ENCODE measurements around the gene MOAP1.

Gene MOAP1

DNA sequence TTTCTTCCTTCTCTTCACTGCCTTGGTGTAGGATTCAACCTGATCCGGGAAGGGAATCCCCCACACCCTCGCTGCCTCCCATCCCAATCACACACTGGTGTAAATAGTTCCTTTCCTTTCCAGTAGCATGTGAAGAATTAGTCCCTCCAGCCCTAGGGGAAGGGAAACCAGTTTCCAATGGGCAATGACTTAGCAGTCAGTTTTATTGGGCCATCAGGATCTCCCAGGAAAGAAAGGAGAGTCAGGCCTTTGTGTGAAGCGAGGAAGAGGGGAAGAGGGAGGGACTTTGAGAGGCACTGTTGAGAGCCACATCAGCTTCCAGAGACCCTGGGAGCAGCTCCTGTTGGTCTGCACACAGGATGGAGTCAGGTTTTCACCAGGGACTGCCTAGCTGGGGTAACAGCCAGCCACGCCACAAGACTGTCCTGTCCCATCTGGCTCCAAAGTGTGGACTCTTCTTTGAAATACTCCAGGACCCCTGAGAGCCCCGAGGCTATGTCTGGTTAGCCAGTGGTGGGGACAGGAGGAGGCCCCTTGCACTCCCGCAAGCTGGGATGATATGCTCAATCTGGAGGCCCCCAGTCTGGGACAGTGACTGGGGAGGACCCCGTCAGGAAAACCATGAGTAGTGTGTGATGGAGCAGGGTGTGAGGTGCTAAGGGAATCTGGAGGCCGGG, 27.9 kb downstream of the MOAP1 start:
- no peak for DNase-seq (ENCODE audit: extremely low spot score)
- ChIA-PET CTCF (interaction anchor here (1.0 to 1.7 kb wide), 3 partner anchors 22 to 62 kb away, joined by 3 to 4 read pairs (median 3); no protein-coding TSS in a partner anchor), POLR2A (no interaction called here)
- TF ChIP-seq, protein P1, sequence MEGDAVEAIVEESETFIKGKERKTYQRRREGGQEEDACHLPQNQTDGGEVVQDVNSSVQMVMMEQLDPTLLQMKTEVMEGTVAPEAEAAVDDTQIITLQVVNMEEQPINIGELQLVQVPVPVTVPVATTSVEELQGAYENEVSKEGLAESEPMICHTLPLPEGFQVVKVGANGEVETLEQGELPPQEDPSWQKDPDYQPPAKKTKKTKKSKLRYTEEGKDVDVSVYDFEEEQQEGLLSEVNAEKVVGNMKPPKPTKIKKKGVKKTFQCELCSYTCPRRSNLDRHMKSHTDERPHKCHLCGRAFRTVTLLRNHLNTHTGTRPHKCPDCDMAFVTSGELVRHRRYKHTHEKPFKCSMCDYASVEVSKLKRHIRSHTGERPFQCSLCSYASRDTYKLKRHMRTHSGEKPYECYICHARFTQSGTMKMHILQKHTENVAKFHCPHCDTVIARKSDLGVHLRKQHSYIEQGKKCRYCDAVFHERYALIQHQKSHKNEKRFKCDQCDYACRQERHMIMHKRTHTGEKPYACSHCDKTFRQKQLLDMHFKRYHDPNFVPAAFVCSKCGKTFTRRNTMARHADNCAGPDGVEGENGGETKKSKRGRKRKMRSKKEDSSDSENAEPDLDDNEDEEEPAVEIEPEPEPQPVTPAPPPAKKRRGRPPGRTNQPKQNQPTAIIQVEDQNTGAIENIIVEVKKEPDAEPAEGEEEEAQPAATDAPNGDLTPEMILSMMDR (IDR thresholded peaks at IDR 0.05; ENCODE audit: control extremely low read depth, extremely low read depth, low read depth, missing control alignments) = no peak

DNA sequence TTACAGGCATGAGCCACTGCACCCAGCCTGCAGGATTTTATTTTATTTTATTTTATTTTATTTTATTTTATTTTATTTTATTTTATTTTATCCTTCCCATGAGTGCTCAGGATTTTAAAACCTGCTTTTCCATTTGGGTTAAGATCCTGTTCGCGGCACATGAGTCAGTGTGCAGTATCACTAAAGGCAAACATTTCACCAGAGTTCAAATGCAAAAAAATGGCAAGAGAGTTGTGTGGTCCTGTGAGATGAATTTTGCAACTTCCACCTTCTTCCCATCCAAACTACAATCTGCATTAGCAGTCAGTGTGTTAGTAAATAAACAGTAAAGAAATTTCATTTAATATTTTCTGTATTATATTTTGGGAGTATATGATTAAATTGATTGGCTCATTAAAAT, 29.0 kb downstream of the MOAP1 start:
- CTCF ChIA-PET = interaction anchor here (1.6 to 1.7 kb wide), 2 partner anchors 23 to 42 kb away, joined by 4 to 5 read pairs; no protein-coding TSS in a partner anchor
- TF ChIP-seq, protein P1 (IDR thresholded peaks at IDR 0.05; ENCODE audit: control extremely low read depth, extremely low read depth, low read depth, missing control alignments) = no peak
- POLR2A ChIA-PET = interaction anchor here (0.6 kb wide), 1 partner anchor 206 kb away, joined by 5 read pairs; no protein-coding TSS in a partner anchor
- no peak for DNase-seq (ENCODE audit: extremely low spot score)

DNA sequence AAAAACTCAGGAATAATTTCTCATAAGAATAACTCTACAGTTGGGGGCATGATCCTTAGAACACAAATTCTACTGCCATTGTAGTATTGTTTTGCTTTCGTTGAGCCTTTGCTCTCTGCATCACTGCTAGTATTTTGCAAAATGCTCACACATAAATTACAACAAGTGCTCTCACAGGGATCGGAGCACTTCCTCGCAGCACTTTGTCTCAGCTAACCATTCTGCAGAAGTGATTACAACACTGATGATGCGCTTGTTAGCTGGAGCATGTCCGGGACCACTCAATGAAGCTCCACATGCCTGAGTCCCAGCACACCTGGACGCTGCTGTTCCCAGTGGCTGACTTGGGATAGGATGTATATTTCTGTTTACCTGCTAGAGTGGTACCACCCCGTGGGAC, 31.6 kb downstream of the MOAP1 start:
- no peak for DNase-seq (ENCODE audit: extremely low spot score)
- CTCF ChIA-PET = no interaction called here
- TF ChIP-seq, protein P1 (IDR thresholded peaks at IDR 0.05; ENCODE audit: control extremely low read depth, extremely low read depth, low read depth, missing control alignments) = no peak
- POLR2A ChIA-PET = no interaction called here

DNA sequence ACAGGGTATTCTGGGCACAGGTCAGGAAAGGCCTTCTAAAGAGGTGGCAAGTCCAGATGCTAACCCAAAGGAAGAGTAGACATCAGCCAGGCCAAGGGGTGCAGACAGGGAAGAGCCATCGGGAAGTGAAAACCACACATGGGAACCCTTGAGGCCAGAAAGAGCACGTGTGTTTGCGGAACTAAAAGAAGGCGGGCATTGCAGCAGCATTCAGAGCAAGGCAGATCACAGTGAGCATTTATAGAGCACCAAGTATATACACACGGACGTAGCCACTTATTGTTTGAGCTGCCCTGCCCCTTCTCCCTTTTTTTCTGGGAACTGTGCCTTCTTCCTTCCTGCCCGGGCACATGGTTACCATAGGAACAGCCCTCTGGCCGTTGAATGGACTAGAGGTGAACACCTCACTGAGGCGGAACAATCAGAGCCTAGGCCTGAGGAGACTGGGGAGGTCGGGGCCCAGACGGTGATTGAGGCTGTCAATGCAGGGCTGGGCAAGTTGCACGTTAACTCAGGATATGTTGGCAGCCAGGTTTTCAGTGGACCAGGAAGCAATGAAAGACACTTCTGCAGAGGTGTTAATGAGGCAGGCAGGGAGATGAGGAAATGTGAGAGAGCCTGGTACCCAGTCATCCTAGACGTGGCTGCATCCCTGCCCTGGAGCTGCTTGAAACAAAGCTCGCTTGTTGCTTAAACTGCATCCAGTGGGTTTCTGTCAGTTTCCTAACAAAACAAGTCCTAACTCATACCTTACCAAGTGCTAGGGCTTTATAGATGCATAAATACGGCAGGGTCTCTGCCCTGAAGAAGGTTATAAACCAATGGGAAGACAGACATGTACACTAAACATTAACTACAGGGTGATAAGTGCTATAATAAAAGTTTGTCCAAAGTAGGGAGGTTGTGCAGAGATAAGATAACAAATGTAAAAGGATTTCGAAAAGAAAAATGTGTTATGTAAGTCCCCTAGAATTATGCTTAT, 34.2 kb downstream of the MOAP1 start:
- no peak for DNase-seq (ENCODE audit: extremely low spot score)
- CTCF ChIA-PET = interaction anchor here (0.9 to 1.8 kb wide), 3 partner anchors 12 to 198 kb away, joined by 3 to 4 read pairs (median 3); no protein-coding TSS in a partner anchor
- POLR2A ChIA-PET = no interaction called here
- TF ChIP-seq, protein P1 (IDR thresholded peaks at IDR 0.05; ENCODE audit: control extremely low read depth, extremely low read depth, low read depth, missing control alignments) = no peak

DNA sequence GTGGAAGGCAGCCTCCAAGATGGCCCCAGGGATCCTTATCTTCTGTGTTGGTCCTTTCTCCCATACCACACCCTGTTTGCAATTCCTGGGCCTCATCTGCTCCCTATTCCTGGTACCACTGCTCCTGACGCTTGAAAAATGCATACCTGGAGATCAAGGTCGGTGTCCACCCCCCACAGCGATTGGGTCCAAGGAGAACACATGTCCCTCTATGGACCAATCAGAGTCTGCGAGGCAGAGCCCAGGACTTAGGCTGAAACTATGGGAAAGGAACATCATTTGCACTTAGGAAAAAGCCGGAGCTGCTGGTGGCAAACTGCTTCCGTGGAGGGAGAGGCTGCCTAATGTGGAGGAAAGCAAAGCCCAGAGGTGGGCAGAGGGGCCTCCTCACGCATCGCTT, 35.7 kb downstream of the MOAP1 start:
- TF ChIP-seq, protein P1 (IDR thresholded peaks at IDR 0.05; ENCODE audit: control extremely low read depth, extremely low read depth, low read depth, missing control alignments) = no peak
- POLR2A ChIA-PET = no interaction called here
- CTCF ChIA-PET = no interaction called here
- no peak for DNase-seq (ENCODE audit: extremely low spot score)

DNA sequence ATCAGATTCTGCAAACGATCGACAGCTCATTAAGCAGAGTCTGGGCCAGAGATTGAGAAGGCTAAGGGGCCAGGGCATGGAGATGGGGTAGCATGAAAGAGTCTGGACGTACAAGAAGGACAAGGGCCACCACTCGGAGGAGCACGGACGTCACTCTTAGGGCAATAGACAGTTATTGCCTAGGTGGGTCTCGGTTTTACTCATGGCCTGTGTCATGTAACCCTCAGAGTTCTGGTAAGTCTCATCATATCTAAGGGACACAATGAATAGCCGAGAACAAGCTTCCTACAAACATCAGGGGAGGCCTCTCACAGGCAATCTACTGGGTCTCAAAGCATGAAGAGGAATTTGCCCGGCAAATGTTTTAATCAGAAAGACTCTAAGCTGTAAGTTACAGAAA, 38.6 kb downstream of the MOAP1 start:
- TF ChIP-seq, protein P1 (IDR thresholded peaks at IDR 0.05; ENCODE audit: control extremely low read depth, extremely low read depth, low read depth, missing control alignments) = no peak
- CTCF ChIA-PET = interaction anchor here (1.2 to 4.2 kb wide), 6 partner anchors 9 to 194 kb away, joined by 3 to 22 read pairs (median 8); no protein-coding TSS in a partner anchor

More for the DNA sequence above, 38.6 kb downstream of the MOAP1 start:
- DNase-seq (ENCODE audit: extremely low spot score) = peak; percentile 39
- POLR2A ChIA-PET = interaction anchor here (0.9 to 1.0 kb wide), 2 partner anchors 31 to 92 kb away, joined by 4 to 5 read pairs; no protein-coding TSS in a partner anchor

Data from GM10248 (cell line).